Renal cortical epithelial cell (primary cell): ENCODE measurements around the gene SLC17A3. TPM values are rescaled to one million over a fixed set of nuclear protein-coding genes. Genes with fewer than 3 reads are reported as not detected.

ENCODE experiments used
- DNase-seq: peaks from one replicate; pipeline ENCODE4 v3.0.0-alpha.2; 2011; ENCODE audit warnings: low read depth
- total RNA-seq: library from RNA; depleted of rRNA; stranded (reverse); fragments of >200 nt; gene quantifications from 2 replicates; pipeline ENCODE4 v1.2.3, GENCODE V29; 2014

Gene SLC17A3
- total RNA-seq, 1 donor from 2014 or later: 30.0 TPM

GRCh38 chr6:25889877-25890853 lies 16.1 kb upstream of the SLC17A3 start:
- peak; percentile 69 for DNase-seq

DNA sequence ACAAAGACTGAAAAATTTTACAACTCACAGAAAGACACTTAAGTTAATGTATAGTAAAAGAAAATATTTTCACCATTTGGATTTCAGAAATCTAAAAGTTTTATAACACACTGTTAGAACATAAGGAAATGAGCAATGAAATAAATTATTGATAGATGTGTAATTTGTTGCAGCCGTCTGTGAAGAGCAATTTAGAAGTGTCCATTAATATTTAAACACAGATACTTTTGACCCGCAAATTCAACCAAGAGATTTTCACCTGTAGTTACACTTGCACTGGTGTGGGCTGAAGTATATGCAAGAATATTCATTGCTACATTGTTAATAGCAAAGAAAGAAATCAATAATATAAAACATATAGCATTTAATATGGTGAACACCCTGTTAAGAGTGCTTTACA lies 14.6 kb upstream of the SLC17A3 start:
- peak; percentile 49 for DNase-seq

DNA sequence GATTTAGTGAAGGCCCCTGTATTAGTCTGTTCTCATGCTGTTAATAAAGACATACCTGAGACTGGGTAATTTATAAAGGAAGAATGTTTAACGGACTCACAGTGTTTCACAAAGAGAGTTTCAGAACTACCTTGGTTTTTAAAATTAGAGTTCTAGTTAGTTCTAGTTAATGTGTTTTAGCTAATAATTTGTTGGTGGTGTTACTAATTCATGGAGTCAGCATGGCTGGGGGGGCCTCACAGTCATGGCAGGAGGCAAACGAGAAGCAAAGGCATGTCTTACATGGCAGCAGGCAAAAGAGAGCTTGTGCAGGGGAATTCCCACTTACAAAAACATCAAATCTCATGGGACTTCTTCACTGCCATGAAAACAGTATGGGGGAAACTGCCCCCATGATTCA lies 12.0 kb upstream of the SLC17A3 start:
- peak; percentile 74 for DNase-seq

DNA sequence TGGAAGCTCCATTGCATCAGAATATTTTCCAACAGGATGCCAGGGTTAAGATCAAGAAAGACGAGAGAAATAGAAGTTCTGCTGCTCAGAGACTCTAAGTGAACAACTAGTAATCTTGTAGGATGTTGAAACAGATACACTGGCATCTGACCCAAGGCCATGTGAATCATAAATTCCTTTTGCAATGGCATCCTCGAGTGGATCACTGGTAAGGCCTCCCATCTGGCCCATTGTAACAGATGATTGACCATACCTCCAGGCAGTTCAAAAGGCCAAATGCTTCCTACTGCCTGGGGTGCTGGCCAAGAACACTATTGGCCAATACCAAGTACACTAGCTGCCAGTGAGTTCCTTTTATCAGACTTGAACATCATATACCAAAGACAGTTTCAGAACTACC lies 9.9 kb upstream of the SLC17A3 start:
- peak; percentile 99 for DNase-seq

DNA sequence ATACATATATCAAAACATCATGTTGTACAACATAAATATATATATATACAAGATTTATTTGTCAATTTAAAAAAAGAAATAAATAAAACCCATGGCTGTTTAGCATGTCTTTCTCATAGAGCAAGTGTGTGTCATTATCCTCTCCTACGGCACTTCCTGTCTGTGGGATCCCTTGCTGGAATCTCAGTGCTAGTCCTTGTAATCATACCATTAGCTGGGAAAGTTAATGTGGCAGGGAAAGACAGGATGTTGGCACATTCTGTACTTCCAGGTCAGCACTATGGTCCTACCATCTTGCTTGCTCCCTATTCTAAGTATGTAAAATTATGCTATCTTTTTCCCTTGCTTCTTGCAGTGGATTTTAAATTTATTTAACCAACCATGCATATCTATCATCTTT lies 9.5 kb upstream of the SLC17A3 start:
- DNase-seq: peak; percentile 88

- no peak for DNase-seq
Observed at GRCh38 chr6:25882051-25882496, 8.0 kb upstream of the SLC17A3 start.

DNA sequence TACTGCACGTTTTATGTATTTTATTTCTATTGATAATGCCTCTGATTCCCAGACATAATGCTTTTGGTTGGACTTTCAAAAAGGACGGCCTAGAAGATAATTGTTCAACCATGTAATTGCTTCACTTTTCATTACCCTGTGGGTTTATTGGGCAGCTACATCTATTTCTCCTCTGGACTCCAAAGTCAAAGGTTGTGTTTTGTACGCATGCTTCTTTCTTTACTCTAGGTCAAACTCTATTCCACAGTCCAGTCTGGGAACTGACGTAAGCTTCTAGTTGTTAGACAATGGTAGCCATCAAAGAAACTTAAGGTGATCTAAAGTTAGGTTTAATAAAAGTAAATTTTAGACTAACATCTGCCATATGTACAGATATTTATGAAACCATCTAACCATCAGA lies 6.6 kb upstream of the SLC17A3 start:
- DNase-seq: peak; percentile 45

GRCh38 chr6:25878721-25879322 lies 4.8 kb upstream of the SLC17A3 start:
- DNase-seq: no peak

- peak; percentile 70 for DNase-seq
Observed at GRCh38 chr6:25875926-25876602, 2.0 kb upstream of the SLC17A3 start.

DNA sequence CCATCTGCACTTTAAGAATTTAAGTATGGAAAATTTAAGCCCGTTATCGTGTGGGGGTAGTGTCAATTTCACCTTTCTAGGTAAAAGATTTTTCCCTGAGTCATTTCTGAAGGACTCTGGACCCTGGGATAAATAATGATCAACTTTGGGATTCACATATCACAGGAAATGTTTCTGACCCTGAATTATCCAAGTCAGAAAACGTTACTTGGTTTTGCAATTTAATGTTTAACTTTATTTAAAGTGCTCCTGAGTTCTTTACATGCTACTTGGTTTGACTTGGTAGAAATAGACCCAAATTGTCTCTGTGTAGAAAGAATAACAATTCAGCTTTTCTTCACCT lies 1.5 kb upstream of the SLC17A3 start:
- DNase-seq: peak; percentile 79

GRCh38 chr6:25874822-25875562 lies 949 bp upstream of the SLC17A3 start:
- DNase-seq: peak; percentile 77

GRCh38 chr6:25872814-25873213 lies 1.2 kb downstream of the SLC17A3 start:
- peak; percentile 64 for DNase-seq

- DNase-seq: no peak
Observed at GRCh38 chr6:25869840-25870239, 4.2 kb downstream of the SLC17A3 start.

GRCh38 chr6:25868436-25869183 lies 5.4 kb downstream of the SLC17A3 start:
- DNase-seq: no peak

- DNase-seq: no peak
Observed at GRCh38 chr6:25866011-25866410, 8.0 kb downstream of the SLC17A3 start.

DNA sequence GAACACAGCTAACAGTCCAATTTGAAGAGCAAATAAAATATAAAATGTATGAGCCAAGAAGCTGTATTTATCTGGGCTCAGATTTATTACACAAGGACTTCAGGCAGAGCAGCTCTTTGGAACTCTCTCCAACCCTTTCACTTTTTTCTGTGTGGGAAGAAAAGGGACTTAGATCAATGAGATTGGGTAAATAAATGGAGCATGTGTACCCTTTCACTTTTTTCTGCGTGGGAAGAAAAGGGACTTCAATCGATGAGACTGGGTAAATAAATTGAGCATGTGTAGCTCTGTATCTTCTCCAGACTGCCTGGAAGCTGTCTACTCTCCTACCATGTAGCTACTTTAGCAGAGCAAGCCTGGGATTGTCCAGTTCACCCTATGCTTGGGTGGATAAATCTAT lies 10.7 kb downstream of the SLC17A3 start:
- no peak for DNase-seq

DNA sequence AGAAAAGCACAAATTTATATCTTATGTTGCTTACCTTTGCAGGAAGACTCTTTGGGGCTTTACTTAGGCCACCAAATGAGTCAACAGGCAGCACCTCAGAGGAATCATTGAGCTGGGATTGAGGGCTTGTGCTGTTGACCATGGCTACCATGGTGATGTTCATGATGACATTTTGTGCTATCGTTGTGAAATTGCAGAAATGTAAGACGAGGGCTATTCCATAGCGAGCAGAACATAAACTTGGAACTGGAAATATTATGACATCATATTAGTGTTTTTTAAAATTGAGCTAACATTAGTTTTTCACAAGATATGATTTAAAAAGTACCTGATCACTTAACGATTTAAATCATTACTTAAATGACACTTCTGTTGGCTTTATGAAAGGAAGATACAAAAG lies 11.8 kb downstream of the SLC17A3 start:
- no peak for DNase-seq

- DNase-seq: no peak
Observed at GRCh38 chr6:25852756-25853155, 21.3 kb downstream of the SLC17A3 start.

DNA sequence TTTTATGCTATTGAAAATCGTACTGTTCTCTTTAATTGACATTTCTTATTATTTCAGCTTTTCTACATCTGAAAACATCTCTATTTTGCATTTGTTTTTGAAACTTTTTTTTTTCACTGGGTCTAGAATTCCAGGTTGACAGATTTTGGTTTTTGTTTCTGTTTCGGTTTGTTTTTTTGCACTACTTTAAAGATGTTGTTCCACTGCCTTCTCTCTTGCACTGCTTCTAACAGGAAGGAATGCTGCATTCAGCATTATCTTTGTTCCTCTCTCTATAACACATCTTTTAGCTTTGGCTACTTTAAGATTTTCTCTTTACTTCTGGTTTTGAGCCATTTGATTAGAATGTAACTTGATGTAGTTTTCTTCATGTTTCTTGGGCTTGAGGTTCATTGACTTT lies 22.1 kb downstream of the SLC17A3 start:
- DNase-seq: no peak

GRCh38 chr6:25844518-25844917 lies 29.5 kb downstream of the SLC17A3 start:
- DNase-seq: no peak

DNA sequence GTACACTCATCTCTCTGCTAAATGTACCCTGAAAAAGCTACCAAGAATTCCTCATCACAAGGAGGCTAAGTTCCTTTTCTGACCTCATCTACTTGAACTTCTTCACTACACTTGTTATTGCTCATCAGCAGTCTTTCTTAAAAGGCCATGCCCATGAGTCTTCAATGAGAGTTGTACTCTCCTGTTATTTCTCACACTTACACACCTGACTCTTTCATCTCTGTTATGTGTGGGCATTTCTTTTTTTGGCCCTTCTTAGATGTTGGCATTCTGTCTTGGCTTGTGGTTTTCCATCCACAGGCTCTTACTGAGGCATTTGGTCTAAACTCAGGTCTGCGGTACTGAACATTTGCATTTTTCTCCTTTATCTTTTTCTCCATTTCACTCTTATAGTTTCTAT lies 31.5 kb downstream of the SLC17A3 start:
- DNase-seq: no peak
